ENCODE measurements around the gene HOXD4.

HOXD4 gene

DNA sequence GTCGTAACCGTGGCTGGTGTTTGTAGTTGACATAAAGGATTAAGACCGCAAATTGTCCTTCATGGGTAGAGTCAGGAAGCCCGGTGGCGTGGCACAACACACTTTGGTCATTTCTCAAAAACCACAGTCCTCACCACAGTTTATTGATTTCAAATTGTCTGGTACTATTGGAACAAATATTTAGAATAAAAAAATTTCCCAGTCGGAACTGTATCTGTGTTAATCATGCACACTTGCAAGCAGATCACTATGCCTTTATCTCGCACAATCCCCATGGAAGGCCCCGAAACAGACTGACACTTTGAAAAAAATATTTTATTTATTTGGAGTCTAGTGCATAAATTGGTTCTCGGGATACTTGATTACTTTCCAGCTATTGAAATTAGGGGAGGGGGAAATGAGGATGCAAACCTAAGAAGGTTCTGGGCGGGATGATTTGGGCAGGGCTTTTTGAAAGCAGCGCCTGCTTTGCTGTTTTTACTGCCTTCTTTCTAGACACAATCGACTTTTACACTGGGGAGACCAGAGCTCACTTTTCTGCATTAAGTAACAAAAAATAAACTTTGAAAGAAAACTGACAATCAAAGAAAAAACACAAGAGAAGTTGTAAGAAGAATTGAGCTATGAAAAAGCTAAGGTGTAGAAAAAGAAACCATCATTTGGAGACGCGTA lies 21.7 kb downstream of the HOXD4 start:
- DNase-seq, result no peak

DNA sequence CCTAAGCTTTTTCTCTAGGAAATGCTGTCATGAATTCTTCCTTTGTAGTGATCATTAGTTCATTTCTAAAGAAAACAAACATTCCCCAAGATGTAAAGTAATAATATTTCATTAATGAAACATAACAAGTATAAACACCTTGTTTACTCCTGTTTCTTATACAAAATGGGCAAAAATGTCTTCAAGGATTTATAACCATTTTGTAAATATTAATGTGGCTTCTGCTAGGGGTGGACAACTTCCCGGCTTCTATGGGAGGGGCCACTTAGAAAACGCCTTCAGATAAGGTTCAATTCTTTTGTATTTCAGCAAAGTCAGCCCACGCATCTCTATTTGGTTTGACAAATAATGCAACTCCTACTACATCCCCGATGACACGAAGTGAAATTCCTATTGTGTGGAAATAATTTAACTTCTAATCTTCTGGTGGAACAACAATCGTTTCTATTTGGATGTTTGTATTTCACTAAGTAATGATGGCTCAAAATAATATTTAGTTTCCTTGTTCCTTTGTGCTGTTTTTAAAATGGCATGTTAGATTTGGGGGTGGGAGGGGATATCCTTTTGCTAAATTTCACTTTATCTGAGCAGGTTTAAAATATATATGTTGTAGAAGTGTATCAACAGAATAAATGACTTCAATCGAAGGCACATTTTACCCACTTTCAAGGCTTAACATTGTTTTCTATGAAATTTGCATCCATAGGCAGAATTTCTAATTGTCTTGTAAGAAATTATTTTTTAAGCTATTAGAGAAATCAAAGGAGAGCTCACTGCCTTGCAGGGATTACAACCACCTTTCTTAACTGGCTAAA lies 22.4 kb downstream of the HOXD4 start:
- DNase-seq, result no peak

DNA sequence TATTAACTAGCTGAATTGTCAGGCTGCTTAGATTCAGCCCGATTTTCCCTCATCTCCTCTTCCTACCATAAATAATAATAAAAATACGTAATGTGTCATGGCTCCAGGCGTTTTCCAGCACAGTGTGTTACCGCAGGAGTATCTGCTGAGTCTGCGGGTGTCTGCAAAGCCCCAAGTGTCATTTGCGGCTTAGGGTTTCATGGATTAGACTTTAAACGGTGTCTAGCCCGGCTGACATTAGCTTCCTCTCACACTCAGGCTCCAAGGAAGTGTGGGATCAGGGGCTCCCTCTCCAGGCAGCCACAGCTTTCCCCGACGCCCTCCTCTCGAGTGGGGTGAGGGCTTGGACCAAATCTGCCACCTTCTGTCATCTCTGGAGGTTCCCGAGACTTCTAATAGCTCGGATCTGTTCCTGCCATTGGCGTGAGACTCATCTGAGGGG lies 23.1 kb downstream of the HOXD4 start:
- DNase-seq, result no peak

DNA sequence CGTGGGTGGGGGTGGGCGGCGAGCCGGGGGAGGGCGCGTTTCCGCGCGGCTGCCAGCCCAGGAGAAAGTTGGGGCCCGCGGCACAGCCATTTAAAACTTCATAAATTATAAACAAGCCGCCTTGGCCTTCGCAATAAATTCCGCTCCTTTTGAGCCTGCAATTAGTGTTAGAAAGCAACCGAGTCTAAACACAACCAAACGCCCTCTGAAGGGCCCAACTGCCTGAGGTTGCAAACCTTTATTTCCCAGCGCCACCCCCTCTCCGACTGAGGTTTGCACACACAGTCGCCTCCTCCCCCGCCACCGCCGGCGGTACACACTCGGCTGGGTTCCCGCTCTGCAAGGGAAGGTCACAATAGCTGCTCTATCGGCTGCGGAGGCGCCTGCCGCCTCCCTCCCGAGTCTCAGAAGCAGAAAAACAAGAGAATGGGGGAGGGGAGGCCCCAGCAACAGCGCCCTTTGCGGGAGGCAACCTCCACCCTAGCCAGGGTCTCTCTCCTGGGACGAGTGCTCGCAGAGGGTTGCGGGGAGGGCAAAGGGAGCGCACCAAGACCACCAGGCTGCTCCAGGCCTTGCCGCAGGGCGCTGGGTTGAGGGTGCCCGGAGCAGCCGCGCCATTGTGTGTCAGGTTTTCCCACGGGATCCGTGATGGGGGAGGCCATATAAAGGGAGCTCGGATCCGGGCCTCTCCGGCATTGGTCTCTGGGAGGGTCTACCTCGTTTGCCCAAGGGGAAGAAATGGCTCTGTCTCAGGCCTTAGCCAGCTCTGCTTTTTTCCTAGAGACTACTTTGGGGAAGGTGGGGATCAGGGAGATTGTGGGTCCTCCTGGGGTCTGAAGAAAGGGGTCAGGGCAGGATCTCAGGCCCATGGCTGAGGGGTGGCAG lies 23.7 kb downstream of the HOXD4 start:
- no peak for DNase-seq

DNA sequence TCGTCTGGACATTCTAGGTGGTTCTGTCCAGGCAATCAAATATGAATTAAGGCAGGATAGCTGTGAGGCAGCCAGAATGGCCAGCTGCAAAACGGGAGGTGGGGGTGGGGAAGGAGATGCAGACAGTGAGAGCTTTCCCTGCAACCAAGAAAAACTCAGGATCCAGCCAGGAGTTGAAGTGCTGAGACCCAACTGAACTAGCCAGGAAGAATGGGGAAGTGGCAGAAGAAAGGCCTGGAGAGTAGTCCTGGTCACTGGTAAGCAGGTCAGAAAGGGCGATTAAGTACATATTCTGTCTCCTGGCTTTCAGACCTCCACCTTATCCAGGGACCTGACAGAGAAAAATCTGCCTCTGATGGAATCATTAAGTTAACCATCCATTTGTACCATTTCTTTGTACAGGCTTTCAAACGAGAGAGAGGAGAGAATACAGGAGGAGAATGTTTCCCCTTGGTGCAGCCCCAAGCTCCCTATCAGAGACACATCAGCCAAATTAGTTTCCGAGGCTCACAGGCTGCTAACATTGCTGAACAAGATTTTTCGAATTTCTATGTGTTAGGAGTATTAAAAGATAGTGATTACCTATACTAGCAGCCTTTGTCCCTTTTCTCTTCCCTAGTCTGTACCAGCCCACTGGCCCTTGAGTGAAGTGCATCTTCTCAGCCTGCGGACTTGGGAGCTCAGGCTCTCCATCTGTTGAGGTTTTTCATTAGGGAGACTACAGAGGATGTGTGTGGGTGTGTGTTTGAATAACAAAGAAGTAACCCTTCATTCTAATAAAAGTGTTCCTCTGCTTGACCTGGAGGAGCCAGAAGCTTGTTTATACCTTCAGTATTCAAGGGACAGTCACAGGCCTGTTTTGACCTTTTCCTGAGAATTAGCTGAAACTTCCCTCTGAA lies 24.6 kb downstream of the HOXD4 start:
- DNase-seq, result no peak

DNA sequence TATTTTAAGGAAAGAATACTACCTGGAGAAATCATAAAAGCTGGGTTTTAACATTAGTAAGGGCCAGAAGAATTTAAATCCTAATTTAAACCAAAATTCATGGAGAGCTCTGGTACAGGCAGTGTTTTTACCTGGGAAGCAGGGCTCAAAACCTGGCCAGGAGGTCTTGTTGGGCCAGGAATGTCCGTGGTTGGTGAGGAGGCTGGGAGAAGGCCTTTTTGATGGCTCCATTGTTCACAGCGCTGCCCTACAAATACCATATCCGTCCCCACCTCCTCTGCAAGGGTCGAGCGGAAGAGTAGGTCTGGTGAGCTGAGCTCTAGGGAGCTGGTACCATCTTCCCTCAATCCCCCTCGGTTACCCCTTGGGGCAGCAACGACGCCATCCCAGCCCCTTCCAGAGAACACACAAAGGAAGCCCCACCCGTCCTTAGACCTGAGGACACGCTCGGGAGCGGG lies 26.3 kb downstream of the HOXD4 start:
- no peak for DNase-seq

DNA sequence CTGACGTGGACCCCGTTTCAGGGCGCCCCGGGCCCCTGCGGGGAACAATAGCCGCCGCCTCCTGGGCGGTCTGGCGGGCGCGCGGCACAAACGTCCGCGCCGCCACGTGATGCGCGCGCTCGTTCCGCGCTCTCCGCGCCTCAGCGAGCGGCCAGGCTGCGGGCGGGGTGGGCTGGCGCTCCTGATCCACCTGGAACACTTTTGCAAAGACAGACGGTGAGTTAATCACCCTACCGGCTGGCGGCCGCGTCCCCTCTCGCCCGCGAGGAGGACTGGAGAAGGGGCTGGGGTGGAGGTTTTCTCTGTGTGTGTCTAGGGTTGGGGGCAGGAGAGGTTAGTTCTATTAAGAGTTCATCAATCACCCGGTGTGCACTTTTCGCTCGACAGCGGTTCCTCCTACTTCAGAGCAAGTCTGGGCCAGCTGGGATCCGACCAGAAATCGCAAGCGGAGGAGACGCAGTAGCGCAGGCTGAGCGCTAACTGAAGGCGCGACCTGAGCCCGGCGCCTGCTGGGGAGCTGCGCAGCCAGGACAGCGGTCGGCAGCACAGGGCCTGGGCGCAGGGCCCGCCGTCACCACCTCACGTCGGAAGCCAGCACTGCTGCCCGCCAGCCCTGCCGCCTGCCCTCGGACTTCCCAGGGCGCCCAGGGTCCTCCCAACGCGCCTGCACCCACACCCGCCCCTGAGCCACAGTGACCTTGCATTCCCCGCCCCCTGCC lies 26.8 kb downstream of the HOXD4 start:
- no peak for DNase-seq

DNA sequence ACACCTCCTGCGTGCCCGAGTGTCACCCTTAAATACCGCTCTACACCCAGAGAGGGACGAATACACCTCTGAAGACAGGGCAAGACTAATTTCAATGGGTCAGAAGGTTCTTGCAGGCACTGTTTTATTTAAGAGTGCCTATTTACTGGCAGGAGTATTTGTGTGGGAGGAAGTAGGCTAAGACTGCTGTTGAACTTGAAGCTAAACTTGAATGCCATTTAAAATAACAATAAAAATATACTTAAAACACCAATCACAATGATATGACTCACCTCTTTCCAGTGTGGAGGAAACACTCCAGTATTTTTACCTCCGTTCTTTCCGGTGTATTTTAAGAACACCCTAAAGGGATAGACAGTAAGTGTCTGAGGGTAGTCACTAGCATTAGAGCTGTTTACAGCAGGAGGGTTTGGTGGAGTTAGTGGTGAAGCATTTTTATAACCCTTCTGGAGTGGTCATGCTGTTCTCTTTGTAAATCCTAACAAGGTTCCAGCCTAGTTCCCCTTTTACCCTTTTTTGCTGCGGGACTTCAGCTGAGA lies 27.5 kb downstream of the HOXD4 start:
- no peak for DNase-seq

DNA sequence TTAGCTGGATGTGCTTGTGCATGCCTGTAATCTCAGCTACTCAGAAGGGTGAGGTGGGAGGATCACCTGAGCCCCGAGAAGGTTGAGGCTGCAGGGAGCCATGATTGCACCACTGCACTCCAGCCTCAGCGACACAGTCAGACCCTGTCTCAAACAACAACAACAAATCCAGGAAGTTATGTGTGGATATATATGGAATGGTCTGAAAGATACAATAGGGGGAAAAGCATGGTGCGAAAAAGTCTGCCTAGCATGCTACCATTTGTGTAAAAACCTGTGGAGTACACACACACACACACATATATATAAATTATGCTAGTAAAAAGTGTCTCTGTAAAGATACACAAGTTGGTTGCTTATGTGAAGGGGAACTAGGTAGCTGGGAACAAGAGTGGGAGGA lies 30.2 kb downstream of the HOXD4 start:
- DNase-seq, result no peak

DNA sequence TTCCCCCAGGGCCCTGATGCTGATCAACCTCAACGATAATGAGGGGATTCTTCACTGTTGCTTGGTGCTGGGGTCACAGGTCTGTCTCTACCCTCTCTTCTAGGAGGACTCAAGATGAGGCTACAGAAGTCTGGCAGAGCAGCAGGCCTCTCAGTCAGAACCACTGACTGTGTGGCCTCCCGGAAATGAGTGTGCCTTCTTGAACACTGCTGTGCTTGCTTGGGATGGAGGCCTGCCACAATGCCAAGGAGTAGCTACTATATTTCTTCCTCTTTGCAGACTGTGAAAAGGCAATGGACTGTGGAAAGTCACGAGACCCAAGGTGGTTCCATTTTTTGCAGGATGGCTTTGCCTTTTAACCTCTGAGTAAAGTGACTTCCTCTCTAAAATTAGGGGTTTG lies 31.3 kb downstream of the HOXD4 start:
- DNase-seq, result no peak

DNA sequence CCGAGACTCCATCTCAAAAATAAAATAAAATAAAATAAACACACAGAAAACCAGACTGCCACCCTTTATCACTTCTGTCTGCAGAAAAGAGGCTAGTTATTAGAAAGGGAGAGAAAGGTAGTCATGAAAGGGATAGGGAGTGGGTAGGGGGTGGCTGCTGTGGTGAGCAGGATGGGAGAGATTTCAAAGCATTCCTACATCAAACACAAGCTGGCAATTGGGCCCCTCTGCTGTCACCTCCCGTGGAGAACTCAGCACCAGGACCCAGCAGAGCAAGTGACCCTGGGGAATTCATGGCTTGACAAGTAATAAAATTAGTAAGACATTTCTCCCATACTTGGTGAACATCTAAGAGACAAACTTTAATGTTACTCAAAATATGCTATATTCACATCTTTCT lies 33.4 kb downstream of the HOXD4 start:
- no peak for DNase-seq

DNA sequence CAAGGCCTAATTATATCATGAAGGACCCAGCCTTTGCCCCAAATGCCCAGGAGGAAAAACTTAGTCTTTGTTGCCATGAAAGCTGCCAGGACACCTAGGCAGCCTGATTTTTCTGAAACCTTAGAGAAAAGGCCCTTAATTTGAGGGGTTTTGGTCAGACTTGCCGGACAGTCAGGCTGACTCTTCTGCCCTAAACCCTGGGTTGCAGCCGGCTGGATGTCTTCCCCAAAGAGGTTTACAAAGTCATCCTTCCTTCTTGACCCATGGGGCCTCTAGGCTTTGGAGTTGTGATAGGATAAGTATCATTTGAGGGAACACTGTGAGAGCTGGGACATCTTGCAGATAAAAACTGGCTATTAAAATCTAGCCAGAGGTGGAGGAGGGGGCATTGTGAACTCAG lies 34.7 kb downstream of the HOXD4 start:
- DNase-seq, result no peak

DNA sequence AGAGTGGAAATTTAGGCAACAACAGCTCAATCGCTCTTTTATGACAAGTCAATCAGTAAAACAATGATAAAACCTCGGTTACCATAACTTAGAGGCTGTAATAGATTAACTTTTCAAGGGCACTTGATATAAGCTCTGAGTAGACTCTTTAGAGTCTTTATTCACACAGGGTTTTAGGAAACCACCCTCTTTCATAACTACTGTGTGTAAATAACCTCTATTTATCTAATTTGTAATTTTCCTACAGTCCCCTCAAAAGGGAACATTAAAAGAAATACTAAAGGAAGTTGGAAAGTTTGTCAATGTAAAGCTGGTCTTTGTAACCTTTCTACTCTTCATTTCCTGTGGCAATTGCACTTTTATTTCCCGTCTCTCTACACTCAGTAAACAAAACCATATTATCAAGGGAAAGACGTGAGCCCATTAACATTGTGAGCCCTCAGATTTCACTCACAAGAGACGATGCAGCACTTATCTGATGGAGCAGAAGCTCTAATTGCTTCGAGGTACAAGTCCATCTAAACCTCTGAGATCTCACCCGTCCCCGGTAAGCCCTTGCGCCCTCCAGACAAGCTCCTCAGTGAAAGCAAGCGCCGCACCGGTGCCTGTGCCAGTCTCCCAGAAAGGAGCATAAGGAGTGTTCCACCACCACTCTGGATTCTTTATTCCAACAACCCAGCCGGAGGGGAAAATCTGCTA lies 36.0 kb downstream of the HOXD4 start:
- DNase-seq, result no peak

DNA sequence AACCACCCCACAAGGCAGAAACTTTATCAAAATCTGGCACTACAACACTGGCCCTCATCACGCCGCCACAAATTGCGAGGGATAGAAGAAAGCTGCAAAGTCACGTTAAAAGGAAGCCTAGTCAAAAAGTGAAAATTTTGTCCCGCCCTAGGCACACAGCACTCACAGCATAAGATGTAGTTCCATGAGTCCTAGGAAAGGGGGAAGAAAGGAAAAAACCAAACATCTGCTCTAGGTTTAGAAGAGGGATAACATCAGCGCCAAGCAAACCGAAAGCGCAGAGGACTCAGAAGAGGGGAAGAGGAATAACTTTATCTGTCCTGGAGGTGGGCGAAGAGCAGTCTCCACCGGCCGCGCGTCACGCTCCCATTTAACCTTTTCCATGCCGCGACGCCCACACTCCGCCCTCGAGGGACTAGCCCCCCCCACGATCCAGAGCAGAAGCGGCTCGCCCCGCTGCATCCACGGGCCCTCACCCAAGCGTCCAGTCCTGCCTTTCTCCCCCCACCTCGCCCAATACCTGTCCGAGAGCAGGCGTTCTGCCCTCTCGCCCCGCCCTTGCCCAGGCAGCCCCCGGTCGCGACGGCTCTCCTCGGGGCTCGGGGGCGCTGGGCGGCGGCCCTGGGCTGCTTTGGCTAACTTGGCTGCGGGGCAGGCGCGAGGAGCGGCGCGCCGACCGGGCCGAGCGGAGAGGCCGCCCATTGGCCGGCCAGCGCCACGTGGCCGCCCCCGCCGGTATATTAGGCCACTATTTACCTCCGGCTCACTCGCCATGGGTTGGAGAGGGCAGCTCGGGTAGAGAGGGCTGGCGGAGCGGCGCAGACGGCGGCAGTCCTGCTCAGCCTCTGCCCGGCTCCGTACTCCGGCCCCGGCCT lies 36.8 kb downstream of the HOXD4 start, which contains the start of gene HOXD1:
Gene HOXD1, plus strand, starts transcription at position 770 of the 875 bp plus-strand sequence. CDS start 134 bp downstream, outside the sequence.
- DNase-seq, result no peak

DNA sequence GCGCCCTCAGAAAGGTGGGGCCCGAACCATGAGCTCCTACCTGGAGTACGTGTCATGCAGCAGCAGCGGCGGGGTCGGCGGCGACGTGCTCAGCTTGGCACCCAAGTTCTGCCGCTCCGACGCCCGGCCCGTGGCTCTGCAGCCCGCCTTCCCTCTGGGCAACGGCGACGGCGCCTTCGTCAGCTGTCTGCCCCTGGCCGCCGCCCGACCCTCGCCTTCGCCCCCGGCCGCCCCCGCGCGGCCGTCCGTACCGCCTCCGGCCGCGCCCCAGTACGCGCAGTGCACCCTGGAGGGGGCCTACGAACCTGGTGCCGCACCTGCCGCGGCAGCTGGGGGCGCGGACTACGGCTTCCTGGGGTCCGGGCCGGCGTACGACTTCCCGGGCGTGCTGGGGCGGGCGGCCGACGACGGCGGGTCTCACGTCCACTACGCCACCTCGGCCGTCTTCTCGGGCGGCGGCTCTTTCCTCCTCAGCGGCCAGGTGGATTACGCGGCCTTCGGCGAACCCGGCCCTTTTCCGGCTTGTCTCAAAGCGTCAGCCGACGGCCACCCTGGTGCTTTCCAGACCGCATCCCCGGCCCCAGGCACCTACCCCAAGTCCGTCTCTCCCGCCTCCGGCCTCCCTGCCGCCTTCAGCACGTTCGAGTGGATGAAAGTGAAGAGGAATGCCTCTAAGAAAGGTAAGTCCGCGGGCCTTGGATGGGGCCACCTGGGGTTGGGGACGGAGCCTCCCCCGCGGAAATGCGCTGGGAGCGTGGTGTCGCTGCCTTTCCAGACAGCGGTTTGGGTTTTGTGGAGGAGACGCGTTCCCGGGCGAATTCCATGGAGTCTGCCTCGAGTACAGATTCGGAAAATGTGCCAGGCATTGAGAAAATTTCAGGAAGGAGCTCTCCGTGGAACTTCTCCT lies 37.7 kb downstream of the HOXD4 start:
- no peak for DNase-seq

DNA sequence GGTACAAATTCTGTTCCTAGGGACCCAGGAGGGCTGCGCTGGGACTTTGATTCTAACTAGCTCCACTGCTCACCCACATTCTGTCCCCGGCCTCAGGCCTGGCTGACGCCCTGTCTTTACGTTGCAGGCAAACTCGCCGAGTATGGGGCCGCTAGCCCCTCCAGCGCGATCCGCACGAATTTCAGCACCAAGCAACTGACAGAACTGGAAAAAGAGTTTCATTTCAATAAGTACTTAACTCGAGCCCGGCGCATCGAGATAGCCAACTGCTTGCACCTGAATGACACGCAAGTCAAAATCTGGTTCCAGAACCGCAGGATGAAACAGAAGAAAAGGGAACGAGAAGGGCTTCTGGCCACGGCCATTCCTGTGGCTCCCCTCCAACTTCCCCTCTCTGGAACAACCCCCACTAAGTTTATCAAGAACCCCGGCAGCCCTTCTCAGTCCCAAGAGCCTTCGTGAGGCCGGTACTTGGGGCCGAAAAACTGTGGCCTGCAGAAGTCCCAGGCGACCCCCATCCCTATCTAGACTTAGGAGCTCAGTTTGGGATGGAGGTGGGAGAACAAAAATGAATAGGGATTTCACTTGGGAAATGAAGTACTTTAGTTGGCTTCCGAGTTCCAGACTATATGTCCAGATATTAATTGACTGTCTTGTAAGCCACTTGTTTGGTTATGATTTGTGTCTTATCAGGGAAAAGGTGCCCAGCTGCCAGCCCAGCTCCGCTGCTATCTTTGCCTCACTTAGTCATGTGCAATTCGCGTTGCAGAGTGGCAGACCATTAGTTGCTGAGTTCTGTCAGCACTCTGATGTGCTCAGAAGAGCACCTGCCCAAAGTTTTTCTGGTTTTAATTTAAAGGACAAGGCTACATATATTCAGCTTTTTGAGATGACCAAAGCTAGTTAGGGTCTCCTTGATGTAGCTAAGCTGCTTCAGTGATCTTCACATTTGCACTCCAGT lies 38.6 kb downstream of the HOXD4 start:
- no peak for DNase-seq

DNA sequence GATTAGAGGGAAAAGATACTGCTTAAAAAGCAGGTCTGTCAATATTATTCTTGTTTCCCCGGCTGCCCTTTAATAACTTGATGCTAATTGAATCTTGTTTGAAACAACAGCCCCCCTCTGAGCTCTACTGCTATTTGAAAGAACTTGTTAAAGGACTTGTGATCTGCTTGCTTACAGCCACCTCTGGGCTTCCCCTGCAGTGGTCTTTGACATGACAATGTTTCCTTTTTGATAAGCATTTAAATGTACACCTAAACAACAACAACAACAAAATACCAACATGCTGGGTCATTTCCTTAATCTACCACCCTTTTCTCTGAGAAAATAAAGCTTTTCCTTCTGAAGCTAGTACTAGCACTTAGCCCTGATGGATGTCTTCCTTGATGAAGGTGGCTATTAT lies 41.0 kb downstream of the HOXD4 start:
- no peak for DNase-seq

All from NCI-H187 treated with DMSO at 0.1 percent for 48 hours (cell line).